Fibroblast of lung (primary cell): Measurements from ENCODE around the gene JAZF1. TPM values are rescaled to one million over a fixed set of nuclear protein-coding genes. Genes with fewer than 3 reads are reported as not detected.

Source experiments
- DNase-seq, 2 donors: peaks; one replicate each; pipeline versions ENCODE4 v3.0.0 to v3.0.0-alpha.2; 2010; ENCODE audit warnings: low read depth in 2 of 2
- H2AFZ ChIP-seq: 2 replicates; pipeline ENCODE4 v1.5.1; 2012; ENCODE audit warnings: low read length, control low read depth, inconsistent platforms
- H3K27ac ChIP-seq: 2 replicates; pipeline ENCODE4 v1.5.1; 2011; ENCODE audit warnings: low read length, control low read depth; ENCODE audit not compliant: insufficient read depth
- H3K27me3 ChIP-seq: 2 replicates; pipeline ENCODE4 v1.5.1; 2011; ENCODE audit warnings: mild to moderate bottlenecking, low read length; ENCODE audit not compliant: control insufficient read depth, insufficient read depth
- H3K36me3 ChIP-seq: 2 replicates; pipeline ENCODE4 v1.5.1; 2011; ENCODE audit warnings: low read length; ENCODE audit not compliant: control insufficient read depth, insufficient read depth
- H3K4me1 ChIP-seq: 2 replicates; pipeline ENCODE4 v1.5.1; 2011; ENCODE audit warnings: low read length; ENCODE audit not compliant: control insufficient read depth, insufficient read depth; ENCODE audit errors: extremely low read depth
- H3K4me2 ChIP-seq: 2 replicates; pipeline ENCODE4 v1.5.1; 2011; ENCODE audit warnings: low read length, control low read depth; ENCODE audit not compliant: insufficient read depth; ENCODE audit errors: extremely low read depth
- H3K4me3 ChIP-seq, 4 experiments: fragments of 200-600 bp in 1 of 4; sonication (generic) in 1 of 4; replicated peaks in 1 of 4; 2 replicates each; pipeline ENCODE4 v1.5.1; 2011 to 2016; ENCODE audit warnings: low read length in 4 of 4, low read depth in 3 of 4, mild to moderate bottlenecking in 3 of 4, control low read depth in 2 of 4, inconsistent platforms in 1 of 4, mixed read lengths in 1 of 4; ENCODE audit not compliant: insufficient read depth in 1 of 4; ENCODE audit errors: control extremely low read depth in 1 of 4
- H3K79me2 ChIP-seq: 2 replicates; pipeline ENCODE4 v1.5.1; 2012; ENCODE audit warnings: mild to moderate bottlenecking, low read length, inconsistent platforms; ENCODE audit not compliant: control insufficient read depth, insufficient read depth
- H3K9ac ChIP-seq: 2 replicates; pipeline ENCODE4 v1.5.1; 2011; ENCODE audit warnings: mild to moderate bottlenecking, low read length, control low read depth; ENCODE audit not compliant: insufficient read depth
- H3K9me3 ChIP-seq: 2 replicates; pipeline ENCODE4 v1.5.1; 2012; ENCODE audit warnings: low read depth, low read length; ENCODE audit not compliant: control insufficient read depth, insufficient read depth
- H4K20me1 ChIP-seq: 2 replicates; pipeline ENCODE4 v1.5.1; 2011; ENCODE audit warnings: low read length; ENCODE audit not compliant: control insufficient read depth, insufficient read depth; ENCODE audit errors: extremely low read depth
- CTCF ChIP-seq, 2 donors: IDR thresholded peaks in 1 of 2; conservative IDR thresholded peaks in 1 of 2; 1 replicate in 1 of 2; 2 replicates in 1 of 2; pipeline ENCODE4 v1.5.1; 2011 to 2012; ENCODE audit warnings: low read length in 2 of 2, control low read depth in 1 of 2, inconsistent platforms in 1 of 2, low read depth in 1 of 2, mild to moderate bottlenecking in 1 of 2
- EZH2 ChIP-seq: IDR thresholded peaks from 2 replicates; pipeline ENCODE4 v1.5.1; 2012; ENCODE audit warnings: low read length, control low read depth, mild to moderate bottlenecking; ENCODE audit errors: missing control alignments
- polyA plus RNA-seq, 2 donors: library from polyadenylated mRNA; depleted of rRNA in 1 of 2; stranded (reverse) in 1 of 2; unstranded in 1 of 2; fragments of >200 nt; gene quantifications; 2 replicates each; pipeline ENCODE4 v1.2.1, GENCODE V29; 2011 to 2012; ENCODE audit warnings: missing spikeins in 1 of 2
- total RNA-seq: library from RNA; depleted of rRNA; stranded (reverse); fragments of >200 nt; gene quantifications from 2 replicates; pipeline ENCODE4 v1.2.1, GENCODE V29; 2014

The JAZF1 gene
- total and polyA plus RNA-seq, 2 donors (not counting 1 experiment from before 2014, with no cell fraction given): 9.1 to 9.3 TPM

- no peak for TF ChIP-seq EZH2
- no peak for TF ChIP-seq CTCF (conservative IDR thresholded peaks at IDR 0.05 in 1 of 2, IDR thresholded peaks at IDR 0.05 in 1 of 2; ENCODE audit: low read depth in 1 of 2, low read length in 2 of 2)
- H3K9ac ChIP-seq: no peak overlapping the region
- no peaks in the 10 kb centered on the region for H3K36me3 ChIP-seq
- H3K4me2 ChIP-seq: no peak overlapping the region
- H3K27ac ChIP-seq: no peak overlapping the region
- no peak overlapping the region for H2AFZ ChIP-seq
- no peak for DNase-seq
- H4K20me1 ChIP-seq: no peaks in the 10 kb centered on the region
- no peaks in the 10 kb centered on the region for H3K9me3 ChIP-seq
- H3K27me3 ChIP-seq: no peaks in the 10 kb centered on the region
- H3K79me2 ChIP-seq: no peaks in the 10 kb centered on the region
- no peaks in the 10 kb centered on the region for H3K4me1 ChIP-seq
- no peak overlapping the region for H3K4me3 ChIP-seq
Observed at GRCh38 chr7:28088901-28089714, 91.5 kb downstream of the JAZF1 start.

DNA sequence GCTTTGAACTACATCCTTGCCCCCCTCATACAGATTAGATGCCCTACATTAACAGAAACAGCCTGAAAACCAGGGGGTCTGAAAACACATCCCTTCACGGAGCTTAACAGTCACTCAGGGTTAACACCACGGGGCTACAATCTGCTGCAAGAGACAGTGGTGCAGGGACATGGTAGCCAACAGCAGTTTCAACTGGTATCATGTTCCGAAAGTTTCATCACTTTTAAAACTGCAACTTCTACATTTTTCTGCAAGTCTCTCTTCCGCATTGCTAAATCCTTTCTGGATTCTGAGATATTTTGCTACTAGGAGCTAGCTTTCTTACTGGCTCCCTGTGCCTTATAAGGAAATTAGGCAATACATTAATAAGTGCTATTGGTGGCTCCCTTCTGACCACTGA is 92.6 kb downstream of the JAZF1 start:
- no peak overlapping the region for H3K4me2 ChIP-seq

GRCh38 chr7:28086198-28086597 is 94.4 kb downstream of the JAZF1 start:
- H3K4me1 ChIP-seq: no peaks in the 10 kb centered on the region
- no peak overlapping the region for H2AFZ ChIP-seq
- H3K36me3 ChIP-seq: no peaks in the 10 kb centered on the region
- H3K4me2 ChIP-seq: no peak overlapping the region
- no peak for DNase-seq
- H3K27me3 ChIP-seq: no peaks in the 10 kb centered on the region
- H4K20me1 ChIP-seq: no peaks in the 10 kb centered on the region
- no peaks in the 10 kb centered on the region for H3K9me3 ChIP-seq
- no peak overlapping the region for H3K9ac ChIP-seq
- H3K27ac ChIP-seq: no peak overlapping the region
- no peak overlapping the region for H3K4me3 ChIP-seq
- H3K79me2 ChIP-seq: no peaks in the 10 kb centered on the region
- no peak for TF ChIP-seq EZH2
- no peak for TF ChIP-seq CTCF (conservative IDR thresholded peaks at IDR 0.05 in 1 of 2, IDR thresholded peaks at IDR 0.05 in 1 of 2; ENCODE audit: low read depth in 1 of 2, low read length in 2 of 2)

More for the DNA sequence above, 92.6 kb downstream of the JAZF1 start:
- H3K36me3 ChIP-seq: no peaks in the 10 kb centered on the region
- no peak overlapping the region for H3K27ac ChIP-seq
- DNase-seq: peak in 1 of 2 donors; percentile 51
- H3K9ac ChIP-seq: no peak overlapping the region
- no peaks in the 10 kb centered on the region for H3K9me3 ChIP-seq
- TF ChIP-seq CTCF (conservative IDR thresholded peaks at IDR 0.05 in 1 of 2, IDR thresholded peaks at IDR 0.05 in 1 of 2; ENCODE audit: low read depth in 1 of 2, low read length in 2 of 2): no peak
- H3K27me3 ChIP-seq: no peaks in the 10 kb centered on the region
- H3K4me3 ChIP-seq: no peak overlapping the region
- H2AFZ ChIP-seq: no peak overlapping the region
- no peaks in the 10 kb centered on the region for H4K20me1 ChIP-seq
- no peaks in the 10 kb centered on the region for H3K79me2 ChIP-seq
- H3K4me1 ChIP-seq: no peaks in the 10 kb centered on the region
